Tibial nerve (tissue), 3 donors: ENCODE measurements around the gene EIF2B2.

ENCODE experiments used
- POLR2A ChIP-seq, 2 donors: fragments of 450-650 bp; IDR thresholded peaks; one replicate each; pipeline ENCODE4 v1.6.1; 2017; ENCODE audit warnings: antibody characterized with exemption in 2 of 2, mild to moderate bottlenecking in 2 of 2, moderate library complexity in 2 of 2
- TF ChIP-seq, protein P1 (sequence below), 5 experiments: fragments of 200-600 bp in 3 of 5; fragments of 450-650 bp in 2 of 5; sonication (generic) in 3 of 5; IDR thresholded peaks; one replicate each; pipeline ENCODE4 v1.5.1; 2016 to 2019; ENCODE audit warnings: antibody characterized with exemption in 5 of 5, mild to moderate bottlenecking in 3 of 5, moderate library complexity in 2 of 5

DNA sequence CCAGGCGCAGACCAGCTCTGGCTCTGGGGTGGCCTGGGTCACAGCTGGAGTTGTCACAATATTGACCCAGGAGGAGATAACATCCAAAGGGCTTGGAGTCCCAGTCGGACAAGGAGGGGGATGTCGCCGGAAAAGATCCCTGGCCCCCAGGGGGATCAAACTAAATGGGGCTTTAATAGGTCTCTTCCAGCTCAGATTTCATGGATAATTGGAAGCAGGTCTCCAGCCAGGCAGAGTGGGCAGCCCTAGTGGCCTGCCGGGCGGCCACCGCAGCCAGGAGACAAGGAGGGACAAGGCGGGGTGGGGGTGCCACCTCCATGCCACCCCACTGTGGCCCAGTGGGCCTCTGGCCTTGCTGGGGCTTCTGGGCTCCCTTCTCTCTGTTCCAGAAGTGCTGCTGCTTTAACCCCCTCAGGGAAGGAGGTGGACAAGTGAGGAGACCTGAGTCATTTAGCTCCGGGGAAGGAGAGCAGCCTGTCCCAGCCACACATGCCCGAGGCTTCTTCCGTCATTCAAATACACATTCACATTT is 24.2 kb upstream of the EIF2B2 start:
- TF ChIP-seq, protein P1, sequence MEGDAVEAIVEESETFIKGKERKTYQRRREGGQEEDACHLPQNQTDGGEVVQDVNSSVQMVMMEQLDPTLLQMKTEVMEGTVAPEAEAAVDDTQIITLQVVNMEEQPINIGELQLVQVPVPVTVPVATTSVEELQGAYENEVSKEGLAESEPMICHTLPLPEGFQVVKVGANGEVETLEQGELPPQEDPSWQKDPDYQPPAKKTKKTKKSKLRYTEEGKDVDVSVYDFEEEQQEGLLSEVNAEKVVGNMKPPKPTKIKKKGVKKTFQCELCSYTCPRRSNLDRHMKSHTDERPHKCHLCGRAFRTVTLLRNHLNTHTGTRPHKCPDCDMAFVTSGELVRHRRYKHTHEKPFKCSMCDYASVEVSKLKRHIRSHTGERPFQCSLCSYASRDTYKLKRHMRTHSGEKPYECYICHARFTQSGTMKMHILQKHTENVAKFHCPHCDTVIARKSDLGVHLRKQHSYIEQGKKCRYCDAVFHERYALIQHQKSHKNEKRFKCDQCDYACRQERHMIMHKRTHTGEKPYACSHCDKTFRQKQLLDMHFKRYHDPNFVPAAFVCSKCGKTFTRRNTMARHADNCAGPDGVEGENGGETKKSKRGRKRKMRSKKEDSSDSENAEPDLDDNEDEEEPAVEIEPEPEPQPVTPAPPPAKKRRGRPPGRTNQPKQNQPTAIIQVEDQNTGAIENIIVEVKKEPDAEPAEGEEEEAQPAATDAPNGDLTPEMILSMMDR (IDR thresholded peaks at IDR 0.05) = no peak
- no peak for TF ChIP-seq POLR2A (IDR thresholded peaks at IDR 0.05)
